Body of pancreas (tissue), 4 donors: ENCODE data around the gene SORCS2.

ENCODE experiments used
- CTCF ChIP-seq, 7 experiments: fragments of 450-650 bp in 4 of 7; fragments of 200-600 bp in 3 of 7; sonication (generic) in 3 of 7; IDR thresholded peaks; one replicate each; pipeline ENCODE4 v1.5.1; 2016 to 2019; ENCODE audit warnings: antibody characterized with exemption in 7 of 7
- POLR2A ChIP-seq, 3 donors: fragments of 450-650 bp; IDR thresholded peaks; one replicate each; pipeline ENCODE4 v1.6.1; 2016; ENCODE audit warnings: antibody characterized with exemption in 3 of 3, mild to moderate bottlenecking in 2 of 3

GRCh38 chr4:7575426-7575825, 383.1 kb downstream of the SORCS2 start:
- TF ChIP-seq CTCF (IDR thresholded peaks at IDR 0.05) (no peak), POLR2A (IDR thresholded peaks at IDR 0.05) (no peak)
